ENCODE measurements around the gene AP3M1.

The AP3M1 gene

GRCh38 chr10:74150990-74151878 is 606 bp upstream of the AP3M1 start, which contains the start of gene ADK (continued):
- no peak for TF ChIP-seq ZNF423 (tag by site-specific recombination; IDR thresholded peaks at IDR 0.05)
- TF ChIP-seq ZBTB10 (tag by site-specific recombination; IDR thresholded peaks at IDR 0.05), result peak; percentile 66
- no peak for TF ChIP-seq ZNF707 (tag by site-specific recombination; IDR thresholded peaks at IDR 0.05)
- TF ChIP-seq, protein P1, sequence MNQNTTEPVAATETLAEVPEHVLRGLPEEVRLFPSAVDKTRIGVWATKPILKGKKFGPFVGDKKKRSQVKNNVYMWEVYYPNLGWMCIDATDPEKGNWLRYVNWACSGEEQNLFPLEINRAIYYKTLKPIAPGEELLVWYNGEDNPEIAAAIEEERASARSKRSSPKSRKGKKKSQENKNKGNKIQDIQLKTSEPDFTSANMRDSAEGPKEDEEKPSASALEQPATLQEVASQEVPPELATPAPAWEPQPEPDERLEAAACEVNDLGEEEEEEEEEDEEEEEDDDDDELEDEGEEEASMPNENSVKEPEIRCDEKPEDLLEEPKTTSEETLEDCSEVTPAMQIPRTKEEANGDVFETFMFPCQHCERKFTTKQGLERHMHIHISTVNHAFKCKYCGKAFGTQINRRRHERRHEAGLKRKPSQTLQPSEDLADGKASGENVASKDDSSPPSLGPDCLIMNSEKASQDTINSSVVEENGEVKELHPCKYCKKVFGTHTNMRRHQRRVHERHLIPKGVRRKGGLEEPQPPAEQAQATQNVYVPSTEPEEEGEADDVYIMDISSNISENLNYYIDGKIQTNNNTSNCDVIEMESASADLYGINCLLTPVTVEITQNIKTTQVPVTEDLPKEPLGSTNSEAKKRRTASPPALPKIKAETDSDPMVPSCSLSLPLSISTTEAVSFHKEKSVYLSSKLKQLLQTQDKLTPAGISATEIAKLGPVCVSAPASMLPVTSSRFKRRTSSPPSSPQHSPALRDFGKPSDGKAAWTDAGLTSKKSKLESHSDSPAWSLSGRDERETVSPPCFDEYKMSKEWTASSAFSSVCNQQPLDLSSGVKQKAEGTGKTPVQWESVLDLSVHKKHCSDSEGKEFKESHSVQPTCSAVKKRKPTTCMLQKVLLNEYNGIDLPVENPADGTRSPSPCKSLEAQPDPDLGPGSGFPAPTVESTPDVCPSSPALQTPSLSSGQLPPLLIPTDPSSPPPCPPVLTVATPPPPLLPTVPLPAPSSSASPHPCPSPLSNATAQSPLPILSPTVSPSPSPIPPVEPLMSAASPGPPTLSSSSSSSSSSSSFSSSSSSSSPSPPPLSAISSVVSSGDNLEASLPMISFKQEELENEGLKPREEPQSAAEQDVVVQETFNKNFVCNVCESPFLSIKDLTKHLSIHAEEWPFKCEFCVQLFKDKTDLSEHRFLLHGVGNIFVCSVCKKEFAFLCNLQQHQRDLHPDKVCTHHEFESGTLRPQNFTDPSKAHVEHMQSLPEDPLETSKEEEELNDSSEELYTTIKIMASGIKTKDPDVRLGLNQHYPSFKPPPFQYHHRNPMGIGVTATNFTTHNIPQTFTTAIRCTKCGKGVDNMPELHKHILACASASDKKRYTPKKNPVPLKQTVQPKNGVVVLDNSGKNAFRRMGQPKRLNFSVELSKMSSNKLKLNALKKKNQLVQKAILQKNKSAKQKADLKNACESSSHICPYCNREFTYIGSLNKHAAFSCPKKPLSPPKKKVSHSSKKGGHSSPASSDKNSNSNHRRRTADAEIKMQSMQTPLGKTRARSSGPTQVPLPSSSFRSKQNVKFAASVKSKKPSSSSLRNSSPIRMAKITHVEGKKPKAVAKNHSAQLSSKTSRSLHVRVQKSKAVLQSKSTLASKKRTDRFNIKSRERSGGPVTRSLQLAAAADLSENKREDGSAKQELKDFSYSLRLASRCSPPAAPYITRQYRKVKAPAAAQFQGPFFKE (tag by site-specific recombination; IDR thresholded peaks at IDR 0.05; ENCODE audit: borderline replicate concordance), result no peak
- no peak for TF ChIP-seq ZNF280D (tag by site-specific recombination; IDR thresholded peaks at IDR 0.05)
- peak; percentile 78 for TF ChIP-seq ZNF610 (tag by site-specific recombination; IDR thresholded peaks at IDR 0.05; ENCODE audit: borderline replicate concordance)
- TF ChIP-seq ZSCAN23 (tag by site-specific recombination; IDR thresholded peaks at IDR 0.05), result no peak
- TF ChIP-seq ZNF274 (IDR thresholded peaks at IDR 0.05; ENCODE audit: low read length), result no peak
- TF ChIP-seq ZNF274 (tag by site-specific recombination; IDR thresholded peaks at IDR 0.05; ENCODE audit: borderline replicate concordance), result no peak
- no peak for TF ChIP-seq ZNF169 (tag by site-specific recombination; IDR thresholded peaks at IDR 0.05)
- TF ChIP-seq ZNF501 (tag by site-specific recombination; IDR thresholded peaks at IDR 0.05), result peak; percentile 93
- no peak; the same call in 1 of the 2 replicates for TF ChIP-seq ZIC2 (tag by site-specific recombination; IDR thresholded peaks at IDR 0.05)
- TF ChIP-seq ZNF670 (tag by site-specific recombination; IDR thresholded peaks at IDR 0.05; ENCODE audit: low read depth), result no peak
- no peak for TF ChIP-seq ZNF354C (tag by site-specific recombination; IDR thresholded peaks at IDR 0.05; ENCODE audit: borderline replicate concordance, low read depth)
- no peak for TF ChIP-seq ZNF664 (tag by site-specific recombination; IDR thresholded peaks at IDR 0.05)
- peak; percentile 88; the same call in 1 of the 2 replicates for TF ChIP-seq ZFP37 (tag by site-specific recombination; IDR thresholded peaks at IDR 0.05)
- no peak for TF ChIP-seq ZSCAN16 (tag by site-specific recombination; IDR thresholded peaks at IDR 0.05)
- TF ChIP-seq MZF1 (tag by site-specific recombination; IDR thresholded peaks at IDR 0.05; ENCODE audit: borderline replicate concordance), result no peak
- no peak for TF ChIP-seq ZNF23 (tag by site-specific recombination; IDR thresholded peaks at IDR 0.05; ENCODE audit: borderline replicate concordance)
- TF ChIP-seq FEZF1 (tag by site-specific recombination; IDR thresholded peaks at IDR 0.05), result no peak
- TF ChIP-seq KLF16 (tag by site-specific recombination; IDR thresholded peaks at IDR 0.05), result peak; percentile 96
- TF ChIP-seq ZNF112 (tag by site-specific recombination; IDR thresholded peaks at IDR 0.05), result no peak
- no peak for TF ChIP-seq ZNF174 (tag by site-specific recombination; IDR thresholded peaks at IDR 0.05)
- TF ChIP-seq ZNF175 (tag by site-specific recombination; IDR thresholded peaks at IDR 0.05), result no peak
- no peak for TF ChIP-seq ZNF623 (tag by site-specific recombination; IDR thresholded peaks at IDR 0.05)
- no peak; the same call in 1 of the 2 replicates for TF ChIP-seq INSM2 (tag by site-specific recombination; IDR thresholded peaks at IDR 0.05)
- TF ChIP-seq ZNF776 (tag by site-specific recombination; IDR thresholded peaks at IDR 0.05; ENCODE audit: borderline replicate concordance), result no peak
